ENCODE data around the gene ATP6V1C2.

DNA sequence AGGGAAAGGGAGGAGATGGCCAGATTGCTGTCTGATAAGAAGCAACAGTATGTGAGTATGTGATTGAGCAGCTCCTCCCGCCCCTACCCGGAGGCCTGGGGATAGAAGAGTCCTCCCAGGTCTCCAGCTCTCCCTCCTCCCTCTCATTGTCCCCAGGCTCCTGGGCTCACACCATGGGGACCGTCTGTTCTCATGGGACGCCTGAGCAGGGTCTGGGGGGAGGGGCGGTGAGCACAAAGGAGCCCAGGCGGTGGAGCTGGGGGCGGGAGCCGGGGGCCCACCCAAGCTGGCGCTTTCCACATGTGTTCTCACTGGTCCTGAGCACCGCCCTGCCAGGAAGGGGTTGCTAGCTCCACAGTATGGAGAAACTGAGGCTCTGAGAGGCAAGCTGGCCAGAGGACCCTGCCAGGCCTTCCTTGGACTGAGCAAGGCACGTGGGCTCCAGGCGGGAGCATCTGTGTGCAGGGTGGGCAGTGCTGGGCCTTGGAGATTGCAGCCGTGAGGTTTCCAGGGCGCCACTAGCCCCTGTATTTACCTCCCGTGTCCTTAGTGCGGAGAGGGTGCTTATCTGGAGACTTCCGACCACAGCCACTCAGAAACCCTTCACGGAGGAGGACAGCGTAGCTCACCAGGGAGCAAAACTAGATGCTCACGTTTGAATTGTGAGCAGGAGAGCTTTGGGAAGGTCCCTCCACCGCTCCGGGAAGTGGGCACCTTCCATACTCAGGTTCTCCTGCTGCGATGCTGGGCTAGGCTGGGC is 53.8 kb downstream of the ATP6V1C2 start:
- TF ChIP-seq, protein P1, sequence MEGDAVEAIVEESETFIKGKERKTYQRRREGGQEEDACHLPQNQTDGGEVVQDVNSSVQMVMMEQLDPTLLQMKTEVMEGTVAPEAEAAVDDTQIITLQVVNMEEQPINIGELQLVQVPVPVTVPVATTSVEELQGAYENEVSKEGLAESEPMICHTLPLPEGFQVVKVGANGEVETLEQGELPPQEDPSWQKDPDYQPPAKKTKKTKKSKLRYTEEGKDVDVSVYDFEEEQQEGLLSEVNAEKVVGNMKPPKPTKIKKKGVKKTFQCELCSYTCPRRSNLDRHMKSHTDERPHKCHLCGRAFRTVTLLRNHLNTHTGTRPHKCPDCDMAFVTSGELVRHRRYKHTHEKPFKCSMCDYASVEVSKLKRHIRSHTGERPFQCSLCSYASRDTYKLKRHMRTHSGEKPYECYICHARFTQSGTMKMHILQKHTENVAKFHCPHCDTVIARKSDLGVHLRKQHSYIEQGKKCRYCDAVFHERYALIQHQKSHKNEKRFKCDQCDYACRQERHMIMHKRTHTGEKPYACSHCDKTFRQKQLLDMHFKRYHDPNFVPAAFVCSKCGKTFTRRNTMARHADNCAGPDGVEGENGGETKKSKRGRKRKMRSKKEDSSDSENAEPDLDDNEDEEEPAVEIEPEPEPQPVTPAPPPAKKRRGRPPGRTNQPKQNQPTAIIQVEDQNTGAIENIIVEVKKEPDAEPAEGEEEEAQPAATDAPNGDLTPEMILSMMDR (IDR thresholded peaks at IDR 0.05): no peak
- TF ChIP-seq POLR2A (IDR thresholded peaks at IDR 0.05): no peak
